Hematopoietic multipotent progenitor cell treated with erythropoietin and hydrocortisone succinate and interleukin-3 and kit ligand, for 17 days (in vitro differentiated cells): ENCODE measurements around the gene IZUMO4.

Source experiments
- DNase-seq: peaks from one replicate; pipeline ENCODE4 v3.0.0-alpha.2; 2015; ENCODE audit warnings: low spot score

Gene IZUMO4

GRCh38 chr19:2109046-2109864, 12.5 kb downstream of the IZUMO4 start:
- DNase-seq: no peak

GRCh38 chr19:2110822-2111221, 14.1 kb downstream of the IZUMO4 start:
- no peak for DNase-seq

- no peak for DNase-seq
These were observed 14.7 kb downstream of the IZUMO4 start for GRCh38 chr19:2111425-2111824.

- DNase-seq: no peak
These were observed 15.2 kb downstream of the IZUMO4 start for GRCh38 chr19:2111886-2112285.

- no peak for DNase-seq
These were observed 16.0 kb downstream of the IZUMO4 start for GRCh38 chr19:2112516-2113320.

- no peak for DNase-seq
These were observed 16.9 kb downstream of the IZUMO4 start for GRCh38 chr19:2113439-2114211.

- no peak for DNase-seq
These were observed 17.5 kb downstream of the IZUMO4 start for GRCh38 chr19:2114218-2114617.

- DNase-seq: no peak
These were observed 18.1 kb downstream of the IZUMO4 start for GRCh38 chr19:2114821-2115220.

GRCh38 chr19:2115324-2115723, 18.6 kb downstream of the IZUMO4 start:
- DNase-seq: no peak

GRCh38 chr19:2115911-2116426, 19.3 kb downstream of the IZUMO4 start:
- DNase-seq: no peak

- DNase-seq: no peak
These were observed 19.8 kb downstream of the IZUMO4 start for GRCh38 chr19:2116507-2116906.

GRCh38 chr19:2117215-2117960, 20.7 kb downstream of the IZUMO4 start:
- no peak for DNase-seq

GRCh38 chr19:2118438-2118837, 21.7 kb downstream of the IZUMO4 start:
- DNase-seq: no peak

- no peak for DNase-seq
These were observed 23.4 kb downstream of the IZUMO4 start for GRCh38 chr19:2119921-2120785.

- DNase-seq: no peak
These were observed 24.1 kb downstream of the IZUMO4 start for GRCh38 chr19:2120821-2121220.

GRCh38 chr19:2121416-2122051, 24.8 kb downstream of the IZUMO4 start:
- no peak for DNase-seq

- no peak for DNase-seq
These were observed 25.5 kb downstream of the IZUMO4 start for GRCh38 chr19:2122251-2122650.

GRCh38 chr19:2122982-2123381, 26.3 kb downstream of the IZUMO4 start:
- no peak for DNase-seq

- DNase-seq: no peak
These were observed 27.1 kb downstream of the IZUMO4 start for GRCh38 chr19:2123682-2124387.
